Measurements from ENCODE around the gene DR1.

The DR1 gene

DNA sequence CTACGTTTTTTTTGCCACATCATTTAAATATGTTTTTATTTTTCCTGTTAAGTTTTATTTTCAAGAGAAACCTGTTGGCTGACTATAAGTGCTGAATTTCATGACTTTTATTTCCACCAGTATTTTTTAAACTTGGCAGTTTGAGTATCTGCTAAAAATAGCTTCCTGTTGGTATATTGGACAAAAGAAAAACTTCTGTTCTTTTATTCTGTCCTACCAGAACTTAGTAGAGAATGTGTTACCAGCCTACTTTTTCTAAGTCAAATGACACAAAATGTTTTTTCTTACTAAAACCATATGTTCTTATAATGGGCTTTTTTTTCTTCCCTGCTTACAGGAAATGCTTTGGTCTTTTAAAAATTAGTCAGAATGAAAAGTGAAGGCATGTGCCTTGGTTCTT lies 7.6 kb downstream of the DR1 start:
- no peaks in the 10 kb centered on the region for H3K9me3 ChIP-seq (ENCODE audit: low read length)
- H3K27me3 ChIP-seq (ENCODE audit: insufficient read depth, low read length), result no peaks in the 10 kb centered on the region
- peaks cover 6% of the 10 kb centered on the region; the same call in 1 of the 2 replicates for H4K20me1 ChIP-seq (ENCODE audit: insufficient read depth, low read length)
- H3K4me1 ChIP-seq (ENCODE audit: insufficient read depth, low read length, severe bottlenecking), result peaks cover 46% of the 10 kb centered on the region
- H3K27ac ChIP-seq (ENCODE audit: low read depth, low read length, poor library complexity, severe bottlenecking), result peak overlapping the region; percentile 9
- no peaks in the 10 kb centered on the region for H3K9me2 ChIP-seq (ENCODE audit: low read depth, low read length)
- peak overlapping the region; percentile 97; the same call in 1 of the 2 replicates for H3K4me2 ChIP-seq (ENCODE audit: low read length)
- H2AFZ ChIP-seq (ENCODE audit: low read length), result no peak overlapping the region
- TF ChIP-seq EZH2 (IDR thresholded peaks at IDR 0.05; ENCODE audit: borderline replicate concordance, low read length) (no peak), CTCF (IDR thresholded peaks at IDR 0.05; ENCODE audit: low read length) (no peak)
- H3K4me3 ChIP-seq (ENCODE audit: low read depth, low read length, poor library complexity, severe bottlenecking), result peak overlapping the region; percentile 13
- H3F3A ChIP-seq (ENCODE audit: insufficient read depth, low read length), result no peaks in the 10 kb centered on the region
- H3K79me2 ChIP-seq (ENCODE audit: insufficient read depth, low read length), result peaks cover 98% of the 10 kb centered on the region
- H3K9ac ChIP-seq (ENCODE audit: low read length), result peak overlapping the region; percentile 12; the same call in 1 of the 2 replicates
- H3K36me3 ChIP-seq (ENCODE audit: insufficient read depth, low read length), result peaks cover 79% of the 10 kb centered on the region

DNA sequence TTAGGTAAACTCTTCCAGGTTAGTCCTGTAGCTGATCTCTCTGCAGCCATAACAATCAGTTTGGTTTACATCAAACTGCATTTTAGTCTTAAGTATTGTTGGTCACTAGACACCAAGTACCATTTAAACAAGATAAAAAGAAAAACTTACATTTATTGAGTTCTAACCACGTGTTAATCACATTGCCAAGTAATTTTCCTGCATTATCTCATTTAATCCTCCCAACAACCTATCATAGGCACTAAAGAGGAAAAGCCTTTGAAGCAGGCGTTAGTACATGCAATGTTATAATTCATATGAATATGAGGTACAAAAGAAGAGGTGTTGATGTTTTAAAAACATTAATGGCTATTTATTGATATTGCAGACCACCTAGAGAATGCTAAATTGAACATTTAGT lies 9.0 kb downstream of the DR1 start:
- TF ChIP-seq EZH2 (IDR thresholded peaks at IDR 0.05; ENCODE audit: borderline replicate concordance, low read length) (no peak), CTCF (IDR thresholded peaks at IDR 0.05; ENCODE audit: low read length) (no peak)
- H4K20me1 ChIP-seq (ENCODE audit: insufficient read depth, low read length), result no peaks in the 10 kb centered on the region
- H3K27me3 ChIP-seq (ENCODE audit: insufficient read depth, low read length), result no peaks in the 10 kb centered on the region
- H3K4me2 ChIP-seq (ENCODE audit: low read length), result no peak overlapping the region
- no peak overlapping the region for H3K4me3 ChIP-seq (ENCODE audit: low read depth, low read length, poor library complexity, severe bottlenecking)
- no peak overlapping the region for H3K27ac ChIP-seq (ENCODE audit: low read depth, low read length, poor library complexity, severe bottlenecking)
- peaks cover 40% of the 10 kb centered on the region for H3K4me1 ChIP-seq (ENCODE audit: insufficient read depth, low read length, severe bottlenecking)
- H3K9ac ChIP-seq (ENCODE audit: low read length), result no peak overlapping the region
- H3K36me3 ChIP-seq (ENCODE audit: insufficient read depth, low read length), result peaks cover 86% of the 10 kb centered on the region
- H3F3A ChIP-seq (ENCODE audit: insufficient read depth, low read length), result no peaks in the 10 kb centered on the region
- peaks cover 98% of the 10 kb centered on the region for H3K79me2 ChIP-seq (ENCODE audit: insufficient read depth, low read length)
- H2AFZ ChIP-seq (ENCODE audit: low read length), result no peak overlapping the region
- no peaks in the 10 kb centered on the region for H3K9me3 ChIP-seq (ENCODE audit: low read length)
- H3K9me2 ChIP-seq (ENCODE audit: low read depth, low read length), result no peaks in the 10 kb centered on the region

DNA sequence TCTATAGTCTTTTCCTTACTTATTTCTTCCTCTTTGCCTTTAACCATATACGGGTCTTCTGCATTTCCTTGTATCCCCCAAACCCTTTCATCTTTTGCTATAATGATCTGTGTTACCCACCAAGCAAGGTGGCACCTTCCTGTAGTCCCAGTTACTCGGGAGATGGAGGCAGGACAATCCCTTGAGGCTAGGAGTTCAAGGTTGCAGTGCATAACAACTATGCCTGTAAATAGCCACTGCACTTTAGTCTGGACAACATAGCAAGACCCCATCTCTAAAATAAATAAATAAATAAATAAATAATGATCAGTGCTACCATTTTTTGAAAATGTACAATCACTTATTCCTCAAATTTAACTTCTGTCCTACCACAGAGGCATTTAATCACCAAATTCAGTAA lies 11.5 kb downstream of the DR1 start:
- Histone ChIP-seq H3K27me3 (ENCODE audit: insufficient read depth, low read length) (no peaks in the 10 kb centered on the region), H3K9ac (ENCODE audit: low read length) (no peak overlapping the region), H3K36me3 (ENCODE audit: insufficient read depth, low read length) (peaks cover 97% of the 10 kb centered on the region), H3K4me1 (ENCODE audit: insufficient read depth, low read length, severe bottlenecking) (peaks cover 15% of the 10 kb centered on the region), H2AFZ (ENCODE audit: low read length) (no peak overlapping the region), H4K20me1 (ENCODE audit: insufficient read depth, low read length) (no peaks in the 10 kb centered on the region), H3K9me2 (ENCODE audit: low read depth, low read length) (no peaks in the 10 kb centered on the region), H3K79me2 (ENCODE audit: insufficient read depth, low read length) (peaks cover 91% of the 10 kb centered on the region), H3K9me3 (ENCODE audit: low read length) (no peaks in the 10 kb centered on the region), H3K27ac (ENCODE audit: low read depth, low read length, poor library complexity, severe bottlenecking) (no peak overlapping the region), H3K4me2 (ENCODE audit: low read length) (no peak overlapping the region), H3F3A (ENCODE audit: insufficient read depth, low read length) (no peaks in the 10 kb centered on the region), H3K4me3 (ENCODE audit: low read depth, low read length, poor library complexity, severe bottlenecking) (no peak overlapping the region)
- no peak for TF ChIP-seq EZH2 (IDR thresholded peaks at IDR 0.05; ENCODE audit: borderline replicate concordance, low read length)
- no peak for TF ChIP-seq CTCF (IDR thresholded peaks at IDR 0.05; ENCODE audit: low read length)
